SU-DHL-6 (cell line): ENCODE measurements around the gene COL27A1.

Experiments used
- EZH2phosphoT487 ChIP-seq: fragments of 200-600 bp; sonication (generic), shearing (Covaris generic); conservative IDR thresholded peaks from 2 replicates; pipeline ENCODE4 v1.6.1; 2018; ENCODE audit warnings: mild to moderate bottlenecking, antibody characterized with exemption, low read length, moderate library complexity, mixed read lengths
- TF ChIP-seq, protein P1 (sequence below): fragments of 200-600 bp; sonication (generic); IDR thresholded peaks from one replicate; pipeline ENCODE4 v1.5.1; 2017; ENCODE audit warnings: antibody characterized with exemption, mild to moderate bottlenecking, low read length, moderate library complexity; ENCODE audit not compliant: insufficient read depth, poor library complexity, severe bottlenecking

- TF ChIP-seq, protein P1, sequence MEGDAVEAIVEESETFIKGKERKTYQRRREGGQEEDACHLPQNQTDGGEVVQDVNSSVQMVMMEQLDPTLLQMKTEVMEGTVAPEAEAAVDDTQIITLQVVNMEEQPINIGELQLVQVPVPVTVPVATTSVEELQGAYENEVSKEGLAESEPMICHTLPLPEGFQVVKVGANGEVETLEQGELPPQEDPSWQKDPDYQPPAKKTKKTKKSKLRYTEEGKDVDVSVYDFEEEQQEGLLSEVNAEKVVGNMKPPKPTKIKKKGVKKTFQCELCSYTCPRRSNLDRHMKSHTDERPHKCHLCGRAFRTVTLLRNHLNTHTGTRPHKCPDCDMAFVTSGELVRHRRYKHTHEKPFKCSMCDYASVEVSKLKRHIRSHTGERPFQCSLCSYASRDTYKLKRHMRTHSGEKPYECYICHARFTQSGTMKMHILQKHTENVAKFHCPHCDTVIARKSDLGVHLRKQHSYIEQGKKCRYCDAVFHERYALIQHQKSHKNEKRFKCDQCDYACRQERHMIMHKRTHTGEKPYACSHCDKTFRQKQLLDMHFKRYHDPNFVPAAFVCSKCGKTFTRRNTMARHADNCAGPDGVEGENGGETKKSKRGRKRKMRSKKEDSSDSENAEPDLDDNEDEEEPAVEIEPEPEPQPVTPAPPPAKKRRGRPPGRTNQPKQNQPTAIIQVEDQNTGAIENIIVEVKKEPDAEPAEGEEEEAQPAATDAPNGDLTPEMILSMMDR = no peak
- no peak for TF ChIP-seq EZH2phosphoT487
Observed at GRCh38 chr9:114192539-114192938, 37.2 kb downstream of the COL27A1 start.
